Stimulated activated CD4-positive, alpha-beta T cell treated with anti-CD3 and anti-CD28 coated beads, Interleukin-2, amount 100 ng/mL, for 48 hours (primary cell): ENCODE results near the gene DOCK8.
"Not testable (repeated sequence)": the region's sequence is repeated elsewhere in the genome, so short reads cannot be mapped to it uniquely, and the experiment has no call there.

ENCODE experiments used
- DNase-seq, 2 donors: peaks; one replicate each; pipeline ENCODE4 v3.0.0-alpha.2; 2020

Gene DOCK8

DNA sequence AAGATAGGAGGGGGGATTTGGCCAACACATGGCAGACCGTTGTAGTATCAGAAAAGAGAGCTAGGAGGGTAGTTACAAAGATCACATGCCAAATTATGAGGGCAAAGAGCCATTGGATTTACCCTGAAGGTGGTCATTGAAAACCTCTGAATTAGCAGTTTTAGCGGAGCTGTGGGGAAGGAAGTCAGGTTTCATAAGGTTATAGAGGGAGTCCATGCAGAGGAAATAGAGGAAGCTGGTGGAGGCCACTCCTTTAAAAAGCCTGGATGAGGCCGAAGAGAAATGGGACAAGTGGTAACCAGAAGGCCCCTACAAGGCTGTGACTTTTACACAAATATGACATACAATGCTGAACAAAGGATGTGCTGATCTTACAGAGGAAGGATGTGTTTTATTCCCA is 13.2 kb downstream of the DOCK8 start:
- DNase-seq, result no peak

- DNase-seq, result no peak
Observed at GRCh38 chr9:228929-229695, 14.4 kb downstream of the DOCK8 start.

GRCh38 chr9:231625-232024 is 17.0 kb downstream of the DOCK8 start:
- DNase-seq, result not testable (repeated sequence)

DNA sequence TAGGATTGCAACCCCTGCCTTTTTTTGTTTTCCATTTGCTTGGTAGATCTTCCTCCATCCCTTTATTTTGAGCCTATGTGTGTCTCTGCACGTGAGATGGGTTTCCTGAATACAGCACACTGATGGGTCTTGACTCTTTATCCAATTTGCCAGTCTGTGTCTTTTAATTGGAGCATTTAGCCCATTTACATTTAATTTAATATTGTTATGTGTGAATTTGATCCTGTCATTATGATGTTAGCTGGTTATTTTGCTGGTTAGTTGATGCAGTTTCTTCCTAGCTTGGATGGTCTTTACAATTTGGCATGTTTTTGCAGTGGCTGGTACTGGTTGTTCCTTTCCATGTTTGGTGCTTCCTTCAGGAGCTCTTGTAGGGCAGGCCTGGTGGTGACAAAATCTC is 19.0 kb downstream of the DOCK8 start:
- not testable (repeated sequence) for DNase-seq

- no peak for DNase-seq
Observed at GRCh38 chr9:237141-237857, 22.6 kb downstream of the DOCK8 start.

GRCh38 chr9:237858-238345 is 23.2 kb downstream of the DOCK8 start:
- DNase-seq, result no peak

GRCh38 chr9:242461-243080 is 27.9 kb downstream of the DOCK8 start:
- no peak for DNase-seq

GRCh38 chr9:248278-248961 is 33.8 kb downstream of the DOCK8 start:
- DNase-seq, result no peak

GRCh38 chr9:249025-249424 is 34.4 kb downstream of the DOCK8 start:
- no peak for DNase-seq

GRCh38 chr9:250039-250438 is 35.4 kb downstream of the DOCK8 start:
- no peak for DNase-seq

GRCh38 chr9:250625-251024 is 36.0 kb downstream of the DOCK8 start:
- DNase-seq, result no peak

DNA sequence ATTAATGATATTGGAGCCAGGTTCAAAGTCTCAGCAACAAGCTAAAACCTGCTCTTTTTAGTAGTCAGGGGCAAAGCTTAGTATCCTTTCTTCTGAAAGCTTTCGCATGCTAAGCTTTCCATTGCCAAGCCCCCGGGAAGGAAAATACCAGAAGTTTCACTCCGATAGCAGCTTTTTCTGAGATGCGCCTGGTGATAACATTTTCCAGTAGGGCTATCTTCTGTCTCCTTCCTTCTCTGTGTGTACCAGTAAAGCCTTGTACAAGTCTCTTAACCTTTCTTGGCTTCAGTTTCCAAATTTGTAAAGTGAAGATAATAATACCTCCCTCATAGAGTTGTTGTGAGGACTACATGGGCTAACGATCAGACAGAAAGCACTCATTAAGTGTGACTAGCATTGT is 36.7 kb downstream of the DOCK8 start:
- DNase-seq, result no peak

DNA sequence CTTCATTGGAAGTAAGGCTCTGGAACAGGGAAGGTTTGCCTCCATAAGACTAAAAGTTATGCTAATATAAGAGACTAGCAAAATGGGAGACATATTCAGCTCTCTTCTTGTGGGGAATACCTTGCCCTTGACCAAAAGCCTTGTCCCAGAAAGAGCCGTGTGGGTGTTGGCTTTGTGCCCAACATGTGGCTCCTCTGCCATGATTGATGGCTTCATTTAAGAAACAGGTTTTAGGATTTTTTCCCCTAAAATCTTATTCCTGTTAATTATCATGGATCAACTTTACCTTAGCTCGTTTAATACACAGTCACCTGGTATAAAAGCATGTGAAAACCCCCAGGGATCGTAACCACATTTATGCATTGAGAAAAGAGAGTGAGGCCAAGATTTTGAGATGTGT is 38.9 kb downstream of the DOCK8 start:
- DNase-seq, result no peak

- DNase-seq, result no peak
Observed at GRCh38 chr9:254516-254915, 39.9 kb downstream of the DOCK8 start.

GRCh38 chr9:257957-258356 is 43.3 kb downstream of the DOCK8 start:
- DNase-seq, result no peak

- DNase-seq, result no peak
Observed at GRCh38 chr9:259405-260404, 45.0 kb downstream of the DOCK8 start.

DNA sequence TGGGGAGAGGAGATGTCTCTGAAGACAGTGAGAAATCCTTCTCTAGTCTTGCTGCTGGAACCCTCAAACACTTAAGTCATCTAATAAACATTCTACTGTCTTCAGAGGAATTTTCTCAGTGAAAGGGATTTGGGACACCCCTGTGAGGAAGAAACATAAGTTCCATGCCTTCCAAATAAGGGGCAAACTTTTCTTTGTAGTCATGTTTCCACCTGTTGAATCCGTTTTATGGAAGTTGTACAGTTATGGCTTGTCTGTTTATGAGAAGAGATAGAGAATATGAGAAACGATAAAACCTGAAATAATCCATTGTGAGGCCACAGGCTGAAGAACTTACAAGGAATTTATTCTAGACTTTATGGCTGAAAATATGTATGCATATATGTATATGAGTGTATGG is 49.6 kb downstream of the DOCK8 start:
- no peak for DNase-seq

- DNase-seq, result no peak
Observed at GRCh38 chr9:265209-265870, 50.7 kb downstream of the DOCK8 start.

- DNase-seq, result no peak
Observed at GRCh38 chr9:266228-266627, 51.6 kb downstream of the DOCK8 start.

GRCh38 chr9:268616-269015 is 54.0 kb downstream of the DOCK8 start:
- DNase-seq, result no peak

- no peak for DNase-seq
Observed at GRCh38 chr9:269081-269711, 54.5 kb downstream of the DOCK8 start.
